ENCODE results near the gene PRPSAP1.
"Not testable (repeated sequence)": the region's sequence is repeated elsewhere in the genome, so short reads cannot be mapped to it uniquely, and the experiment has no call there.

PRPSAP1 gene

DNA sequence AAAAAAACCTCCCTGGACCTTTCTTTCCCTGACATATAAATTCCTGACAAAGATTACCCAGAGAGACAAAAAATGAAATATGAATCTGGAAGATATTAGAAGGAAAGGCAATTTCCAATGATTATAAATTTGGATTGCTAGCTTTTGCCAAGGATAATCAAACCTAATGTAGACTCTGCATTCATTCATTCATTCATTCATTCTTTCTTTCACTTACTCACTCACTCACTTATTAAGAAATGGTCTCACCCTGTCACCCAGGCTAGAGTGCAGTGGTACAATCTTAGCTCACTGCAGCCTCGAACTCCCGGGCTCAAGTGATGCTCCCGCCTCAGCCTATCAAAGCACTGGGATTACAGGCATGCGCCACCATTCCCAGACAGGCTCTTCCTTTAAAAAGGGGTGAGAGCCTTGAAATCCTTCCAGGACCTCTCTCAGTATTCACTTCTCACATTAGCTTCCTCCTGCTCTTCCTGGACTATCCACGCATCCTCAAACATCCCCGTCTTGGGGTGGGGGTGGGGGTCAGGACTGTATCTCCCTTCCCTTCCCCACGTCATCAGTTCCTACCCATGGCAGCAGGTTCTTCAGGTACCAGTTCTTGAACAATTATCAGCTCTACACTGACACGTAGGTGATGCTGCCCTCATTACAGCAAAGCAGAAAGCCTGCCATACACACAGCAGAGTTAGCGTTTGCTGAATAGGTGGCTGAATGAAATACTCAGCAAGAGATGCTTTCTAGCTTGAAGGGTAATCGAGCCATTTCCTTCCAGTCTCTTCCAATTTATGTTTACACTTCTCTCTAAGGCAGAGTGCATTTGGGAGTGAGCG is 19.8 kb downstream of the PRPSAP1 start:
- no peak for DNase-seq (ENCODE audit: low read depth, low spot score)
- no peak overlapping the region for H3K27ac ChIP-seq

DNA sequence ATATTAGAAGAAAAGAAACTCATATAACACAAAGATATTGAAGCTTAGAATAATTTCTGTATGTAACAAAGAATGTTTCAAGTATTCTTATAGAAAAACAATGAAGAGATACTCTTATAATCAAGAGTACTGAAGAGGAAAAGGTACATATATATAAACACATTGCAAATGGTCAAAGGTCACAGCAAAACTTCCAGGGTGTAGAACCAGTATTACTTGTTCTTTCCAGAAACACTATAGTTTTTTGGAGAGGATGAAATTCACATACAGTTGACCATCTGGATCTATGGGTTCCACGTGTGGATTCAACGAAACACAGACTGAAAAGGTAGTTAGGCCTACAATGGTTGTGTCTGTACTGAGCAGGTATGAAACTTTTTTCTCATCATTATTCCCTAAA is 22.6 kb downstream of the PRPSAP1 start:
- no peak for DNase-seq (ENCODE audit: low read depth, low spot score)
- H3K27ac ChIP-seq = no peak overlapping the region

DNA sequence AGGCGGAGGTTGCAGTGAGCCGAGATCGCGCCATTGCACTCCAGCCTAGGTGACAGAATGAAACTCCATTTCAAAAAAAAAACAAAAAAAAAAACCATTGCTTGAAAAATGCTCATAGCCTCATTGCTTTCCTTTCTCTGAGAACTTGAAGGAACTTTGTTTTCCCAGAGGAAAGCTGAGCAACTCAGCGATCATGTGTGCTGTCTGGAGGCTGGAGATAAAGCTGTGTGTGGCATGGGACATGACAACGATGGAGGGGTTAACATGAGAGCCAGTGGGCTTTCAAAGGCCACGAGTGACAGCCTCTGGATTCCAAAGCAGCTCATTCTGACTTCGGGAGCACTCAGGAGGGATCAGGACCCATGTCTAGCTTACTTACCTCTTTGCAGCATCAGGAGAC is 24.1 kb downstream of the PRPSAP1 start:
- no peak overlapping the region for H3K27ac ChIP-seq
- no peak for DNase-seq (ENCODE audit: low read depth, low spot score)

DNA sequence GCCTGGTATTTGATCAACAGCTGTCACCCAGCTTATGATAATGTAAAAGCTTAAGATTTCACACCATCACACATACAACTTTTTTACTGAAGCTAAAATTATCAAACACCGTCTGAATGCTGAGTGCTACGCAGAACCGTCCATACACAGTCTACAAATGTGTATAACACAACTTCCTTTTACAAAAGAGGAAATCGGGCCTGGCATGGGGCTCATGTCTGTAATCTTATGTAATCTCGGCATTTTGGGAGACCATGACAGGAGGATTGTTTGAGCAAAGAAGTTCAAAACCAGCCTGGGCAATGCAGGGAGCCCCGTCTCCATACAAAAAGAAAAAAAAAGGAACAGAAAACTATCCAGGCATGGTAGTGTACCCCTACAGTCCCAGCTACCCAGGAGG is 26.0 kb downstream of the PRPSAP1 start:
- H3K27ac ChIP-seq = no peak overlapping the region

DNA sequence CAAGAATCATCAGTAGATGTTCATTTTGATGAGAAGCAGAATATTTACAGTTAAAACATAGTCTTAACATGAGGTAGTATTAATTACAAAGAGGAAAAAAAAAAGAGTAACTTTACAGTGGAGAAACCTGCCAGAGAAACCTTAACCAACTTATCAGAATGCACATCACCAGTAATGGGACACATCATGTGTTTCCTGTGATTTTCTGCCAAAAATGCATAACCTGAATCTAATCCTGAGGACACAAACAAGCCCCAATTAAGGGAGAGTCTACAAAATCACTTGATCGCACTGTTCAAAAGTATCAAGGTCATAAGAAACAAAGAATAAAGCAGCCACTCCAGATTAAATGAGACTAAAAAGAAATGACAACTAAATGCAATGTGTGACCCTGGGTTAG is 27.4 kb downstream of the PRPSAP1 start:
- H3K27ac ChIP-seq = no peak overlapping the region
- DNase-seq (ENCODE audit: low read depth, low spot score) = no peak

More for the DNA sequence above, 26.0 kb downstream of the PRPSAP1 start:
- no peak for DNase-seq (ENCODE audit: low read depth, low spot score)

DNA sequence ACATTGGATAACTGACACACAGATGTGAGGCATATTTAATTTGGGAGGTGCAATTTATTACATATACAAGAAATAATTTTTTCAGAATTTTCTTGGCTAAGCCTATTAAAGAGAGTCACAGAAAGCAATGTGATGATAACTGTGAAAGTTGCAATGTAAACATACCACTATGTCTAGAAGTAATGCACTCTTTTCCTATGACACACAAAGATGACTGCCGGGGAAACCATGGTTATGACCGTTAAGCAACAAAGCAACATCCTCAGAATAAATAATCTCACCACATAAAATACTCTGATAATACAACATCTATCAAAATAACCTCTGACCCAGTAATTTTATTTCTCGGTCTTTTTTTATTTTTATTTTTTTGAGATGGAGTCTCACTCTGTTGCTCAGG is 35.1 kb downstream of the PRPSAP1 start:
- DNase-seq (ENCODE audit: low read depth, low spot score) = no peak
- no peak overlapping the region for H3K27ac ChIP-seq

DNA sequence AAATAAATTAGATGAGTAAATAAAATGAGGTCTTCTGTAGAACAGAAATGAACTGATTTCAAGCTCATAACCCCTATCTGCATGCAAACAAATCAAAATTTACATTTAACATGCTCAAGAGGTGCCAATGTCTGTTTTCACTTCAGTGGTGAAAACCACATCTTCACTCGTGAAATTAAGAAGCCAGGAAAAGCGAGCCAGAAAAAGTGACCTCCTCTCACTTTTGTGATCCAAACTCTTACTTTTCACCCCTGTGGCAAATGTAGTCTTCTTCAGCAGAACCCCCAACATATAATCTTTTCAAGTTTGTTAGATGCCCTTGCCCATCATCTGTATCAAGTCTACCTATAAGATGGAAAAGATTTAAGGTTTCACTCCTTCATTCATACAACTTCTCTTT is 36.2 kb downstream of the PRPSAP1 start:
- H3K27ac ChIP-seq = no peak overlapping the region

DNA sequence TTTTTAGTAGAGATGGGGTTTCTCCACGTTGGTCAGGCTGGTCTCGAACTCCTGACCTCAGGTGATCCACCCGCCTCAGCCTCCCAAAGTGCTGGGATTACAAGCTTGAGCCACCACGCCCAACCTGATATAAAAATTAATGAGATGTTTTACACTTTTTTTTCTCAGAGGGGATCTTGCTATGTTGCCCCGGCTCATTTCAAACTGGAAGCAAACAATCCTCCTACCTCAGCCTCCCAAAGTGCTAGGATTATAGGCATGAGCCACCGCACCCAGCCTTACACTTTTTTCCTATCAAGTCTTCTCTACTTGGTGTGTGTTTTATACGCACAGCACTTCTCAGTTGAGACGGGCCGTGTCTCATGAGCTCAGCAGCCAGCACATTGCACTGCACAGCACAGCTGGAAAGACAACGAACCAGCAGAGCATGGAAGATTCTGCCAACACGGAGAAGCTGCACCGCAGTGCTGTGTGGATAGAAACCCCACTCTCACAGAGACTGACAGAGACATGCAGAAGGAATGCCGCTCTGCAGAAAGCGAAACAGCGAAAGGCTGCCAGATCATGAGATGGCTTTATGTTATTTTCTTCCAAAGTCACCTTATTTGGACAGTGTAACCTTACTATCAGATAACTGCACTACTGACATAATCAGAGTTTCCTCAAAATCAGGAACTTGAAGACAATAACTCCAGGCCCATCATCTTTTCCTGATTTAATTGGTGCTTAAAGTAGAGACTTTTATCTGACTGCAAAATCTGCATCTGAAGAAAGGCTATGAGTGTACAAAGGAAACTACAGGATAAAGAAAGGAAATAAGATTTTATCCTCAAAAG is 39.1 kb downstream of the PRPSAP1 start:
- H3K27ac ChIP-seq = no peak overlapping the region
- no peak for DNase-seq (ENCODE audit: low read depth, low spot score)

More for the DNA sequence above, 36.2 kb downstream of the PRPSAP1 start:
- DNase-seq (ENCODE audit: low read depth, low spot score) = no peak

DNA sequence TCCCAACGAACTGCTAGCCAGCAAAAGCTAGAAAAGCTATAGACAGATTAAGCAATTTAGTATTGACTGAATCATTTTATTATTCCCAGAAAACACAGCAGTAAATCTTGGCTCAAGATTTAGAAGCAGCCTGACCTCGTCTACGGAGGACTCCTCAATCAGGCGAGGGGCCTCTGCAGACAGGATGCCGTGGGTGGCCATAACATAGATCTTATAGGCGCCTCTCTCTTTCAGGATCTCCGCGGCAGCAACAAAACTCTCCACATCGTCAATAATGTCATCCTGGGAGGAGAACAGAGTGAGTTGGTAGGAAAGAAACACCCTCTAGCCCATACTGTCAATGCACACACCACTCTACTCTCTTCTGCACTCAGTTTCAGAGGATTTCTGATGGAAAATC is 41.0 kb downstream of the PRPSAP1 start:
- DNase-seq (ENCODE audit: low read depth, low spot score) = no peak
- no peak overlapping the region for H3K27ac ChIP-seq

DNA sequence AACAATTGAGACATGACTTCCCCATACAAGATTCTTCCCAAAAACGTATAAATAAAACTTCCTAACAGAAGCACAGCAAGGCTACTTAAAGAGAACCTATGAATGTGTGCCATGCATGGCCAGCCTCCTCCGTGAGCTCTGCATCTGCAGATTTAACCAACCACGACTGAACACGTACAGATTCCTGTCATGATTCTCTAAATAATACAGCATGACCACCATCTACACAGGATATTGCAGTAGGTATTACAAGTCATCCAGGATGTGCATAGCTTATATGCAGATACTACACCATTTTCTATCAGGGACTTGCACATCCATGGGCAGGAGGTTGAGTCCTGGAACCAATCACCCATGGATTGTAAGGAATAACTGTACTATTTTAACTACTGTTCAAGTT is 44.3 kb downstream of the PRPSAP1 start:
- DNase-seq (ENCODE audit: low read depth, low spot score) = no peak
- H3K27ac ChIP-seq = no peak overlapping the region

DNA sequence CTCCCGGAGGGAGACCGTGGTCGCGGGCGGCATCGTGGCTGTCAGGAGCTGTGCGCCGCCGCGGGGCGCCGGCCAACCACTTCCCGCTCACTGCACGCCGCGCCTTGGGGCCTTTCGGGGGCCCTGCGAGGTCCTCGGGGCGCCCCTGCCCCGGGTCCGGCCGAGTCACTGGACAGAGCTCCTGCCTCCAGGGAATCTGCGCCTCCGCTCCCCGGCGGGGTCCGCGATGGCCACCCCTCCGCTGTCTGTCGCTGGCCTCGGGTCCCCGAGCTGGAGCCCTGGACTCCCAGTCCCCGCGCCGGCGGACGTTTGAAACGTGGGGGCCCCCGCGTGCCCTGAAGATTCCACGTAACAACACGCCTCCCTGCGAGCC is 45.8 kb downstream of the PRPSAP1 start, which contains the start of gene QRICH2:
QRICH2 (minus strand) TSS at position 311 of the 373 bp plus-strand sequence; CDS start at position 33, 278 bp downstream.
- no peak for DNase-seq (ENCODE audit: low read depth, low spot score)
- H3K27ac ChIP-seq = no peak within 1 kb of the TSS

DNA sequence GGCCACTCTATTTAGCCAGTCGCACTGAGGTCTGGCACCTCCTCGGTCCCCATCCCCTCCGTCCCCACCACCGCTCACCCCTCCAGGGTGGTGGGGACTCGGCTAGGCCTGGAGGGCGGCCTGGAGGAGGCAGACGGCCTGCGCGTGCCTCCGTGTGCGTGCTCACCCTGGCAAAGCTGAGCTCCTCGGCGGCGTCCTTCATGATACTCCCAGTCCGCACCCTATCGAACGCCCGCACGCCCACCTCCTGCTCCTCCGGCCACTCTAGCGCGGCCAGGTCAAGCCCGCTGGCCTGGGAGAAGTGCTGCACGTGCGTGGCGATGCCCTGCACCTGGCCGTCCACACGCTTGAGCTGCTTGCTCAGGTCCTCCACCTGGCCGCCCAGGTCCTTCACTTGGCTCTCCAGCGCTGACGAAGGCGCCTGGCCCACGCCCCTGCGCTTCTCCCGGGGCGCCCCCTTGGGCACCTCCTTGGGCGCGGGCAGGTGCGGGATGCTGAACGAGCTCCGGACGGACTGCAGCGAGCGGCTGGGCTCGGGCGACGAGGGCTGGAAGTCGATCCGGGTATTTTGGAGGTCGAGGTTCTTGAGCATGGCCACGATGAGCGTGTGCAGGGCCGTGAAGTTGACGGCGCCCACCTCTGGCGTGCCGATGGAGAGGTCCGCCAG is 46.3 kb downstream of the PRPSAP1 start:
- no peak for DNase-seq (ENCODE audit: low read depth, low spot score)
- no peak overlapping the region for H3K27ac ChIP-seq

DNA sequence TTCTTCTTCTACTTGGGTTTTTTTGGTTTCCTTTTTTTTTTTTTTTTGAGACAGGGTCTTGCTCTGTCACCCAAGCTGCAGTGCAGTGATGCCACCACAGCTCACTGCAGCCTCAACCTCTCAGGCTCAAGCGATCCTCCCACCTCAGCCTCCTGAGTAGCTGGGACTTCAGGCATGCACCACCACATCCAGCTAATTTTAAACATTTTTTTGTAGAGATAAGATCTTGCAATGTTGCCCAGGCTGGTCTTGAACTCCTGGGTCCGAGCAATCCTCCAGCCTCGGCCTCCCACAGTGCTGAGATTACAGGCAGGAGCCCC is 48.6 kb downstream of the PRPSAP1 start:
- DNase-seq (ENCODE audit: low read depth, low spot score); H3K27ac ChIP-seq: not testable (repeated sequence)

DNA sequence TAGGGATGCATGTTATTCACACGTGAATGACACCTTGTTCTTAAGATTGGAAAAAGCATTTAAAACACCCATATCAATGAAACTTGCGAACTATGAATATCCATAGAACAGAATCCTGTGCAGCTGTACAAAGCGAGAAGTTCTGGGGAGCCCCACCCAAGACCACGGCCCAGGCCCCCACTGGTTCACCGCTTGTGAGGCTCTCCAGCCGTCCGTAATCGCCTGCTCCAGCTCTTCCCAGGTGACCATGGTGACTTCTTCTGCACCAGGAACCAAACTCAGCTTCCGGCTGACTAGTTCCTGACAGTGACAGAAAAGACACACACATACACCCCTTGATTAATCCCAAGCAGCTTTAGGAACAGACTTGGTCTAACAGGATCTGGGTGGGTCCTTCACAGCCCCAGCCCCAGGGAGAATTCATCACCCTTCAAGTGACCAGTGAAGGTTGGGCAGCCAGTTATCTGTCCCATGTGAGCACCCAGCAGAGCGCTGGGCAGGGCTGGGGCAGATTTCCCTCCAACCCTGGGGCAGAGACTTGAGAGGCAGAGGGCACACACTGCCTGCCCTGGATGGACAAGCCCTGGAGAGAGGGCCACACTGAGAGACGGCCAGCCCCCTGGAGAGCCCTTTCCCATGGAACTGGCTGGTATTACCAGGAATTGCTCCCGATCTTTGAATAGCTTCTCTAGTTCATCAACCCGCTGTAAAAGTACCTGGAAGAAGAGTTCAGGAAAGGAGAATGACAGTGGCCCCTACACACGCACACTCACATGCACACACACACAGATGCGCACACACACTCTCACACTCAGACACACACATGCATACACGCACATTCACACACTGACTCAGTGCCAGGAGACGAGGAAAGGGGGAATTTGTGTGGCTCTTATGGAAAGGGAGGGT is 49.2 kb downstream of the PRPSAP1 start:
- no peak for DNase-seq (ENCODE audit: low read depth, low spot score)

DNA sequence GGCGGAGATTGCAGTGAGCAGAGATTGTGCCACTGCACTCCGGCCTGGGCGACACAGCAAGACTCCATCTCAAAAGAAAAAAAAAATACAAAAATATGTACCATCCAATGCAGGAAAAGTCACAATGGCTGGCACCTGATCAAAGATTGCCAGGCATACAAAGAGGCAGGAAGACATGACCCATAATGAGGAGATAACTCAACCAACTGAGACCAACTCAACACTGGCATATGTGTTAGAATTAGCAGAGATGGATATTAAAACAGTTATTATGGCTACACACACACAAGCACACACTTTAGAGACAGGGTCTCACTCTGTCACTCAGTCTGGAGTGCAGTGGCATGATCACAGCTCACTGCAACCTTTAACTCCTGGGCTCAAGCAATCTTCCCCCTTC is 56.3 kb downstream of the PRPSAP1 start:
- H3K27ac ChIP-seq = no peak overlapping the region
- DNase-seq (ENCODE audit: low read depth, low spot score) = no peak

More for the DNA sequence above, 49.2 kb downstream of the PRPSAP1 start:
- no peak overlapping the region for H3K27ac ChIP-seq

DNA sequence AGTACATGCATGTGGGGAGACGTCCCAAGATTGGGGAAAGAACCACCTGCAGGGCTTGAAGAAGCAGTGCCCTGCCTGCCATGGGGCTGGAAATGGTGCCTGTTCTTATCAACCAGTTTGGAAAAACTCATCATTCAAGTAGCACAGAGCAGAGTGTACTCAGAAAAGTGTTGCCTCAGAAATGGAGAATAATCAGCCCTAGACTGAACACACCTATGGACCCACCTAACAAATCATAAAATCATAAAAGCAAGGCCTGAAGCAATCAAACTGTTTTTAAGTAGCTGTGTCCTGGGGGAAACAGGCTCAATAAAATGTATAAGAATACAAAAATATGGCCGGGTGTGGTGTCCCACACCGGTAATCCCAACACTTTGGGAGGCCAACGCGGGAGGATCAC is 56.8 kb downstream of the PRPSAP1 start:
- no peak overlapping the region for H3K27ac ChIP-seq
- DNase-seq (ENCODE audit: low read depth, low spot score) = no peak

DNA sequence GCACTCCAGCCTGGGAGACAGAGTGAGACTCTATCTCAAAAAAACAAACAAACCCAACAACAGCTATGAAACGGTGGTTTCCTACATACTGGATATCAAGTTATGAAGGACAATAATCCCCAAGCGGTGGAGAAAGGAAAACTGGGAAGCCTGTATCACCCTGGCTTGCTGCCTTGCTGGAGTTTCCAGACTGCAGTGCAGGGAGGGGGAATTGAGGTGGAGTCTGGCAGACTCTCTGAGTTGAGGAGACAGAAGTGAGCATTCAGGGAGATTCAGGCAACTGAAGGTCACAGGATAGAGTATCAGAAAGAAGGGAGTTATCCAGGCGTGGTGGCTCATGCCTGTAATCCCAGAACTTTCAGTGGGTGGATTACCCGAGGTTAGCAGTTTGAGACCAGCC is 57.5 kb downstream of the PRPSAP1 start:
- H3K27ac ChIP-seq = no peak overlapping the region
- DNase-seq (ENCODE audit: low read depth, low spot score) = no peak

DNA sequence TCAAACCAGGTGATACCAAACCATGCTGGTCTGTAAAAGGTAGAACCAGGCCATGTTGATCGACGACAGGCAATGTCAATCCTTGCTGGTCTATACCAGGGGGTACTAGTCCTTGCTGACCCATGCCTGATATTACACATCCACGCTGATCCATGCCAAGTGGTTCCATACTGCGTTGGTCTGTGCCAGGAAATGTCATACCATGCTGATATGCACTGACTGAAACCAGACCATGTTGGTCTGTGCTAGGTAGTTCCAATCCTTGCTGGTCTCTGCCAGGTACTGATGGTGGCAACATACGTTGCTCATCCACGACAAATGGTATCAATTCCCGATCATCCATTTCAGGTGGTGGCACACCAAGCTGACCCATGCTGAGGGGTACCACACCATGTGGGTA is 60.6 kb downstream of the PRPSAP1 start:
- no peak overlapping the region for H3K27ac ChIP-seq
- DNase-seq (ENCODE audit: low read depth, low spot score) = no peak

DNA sequence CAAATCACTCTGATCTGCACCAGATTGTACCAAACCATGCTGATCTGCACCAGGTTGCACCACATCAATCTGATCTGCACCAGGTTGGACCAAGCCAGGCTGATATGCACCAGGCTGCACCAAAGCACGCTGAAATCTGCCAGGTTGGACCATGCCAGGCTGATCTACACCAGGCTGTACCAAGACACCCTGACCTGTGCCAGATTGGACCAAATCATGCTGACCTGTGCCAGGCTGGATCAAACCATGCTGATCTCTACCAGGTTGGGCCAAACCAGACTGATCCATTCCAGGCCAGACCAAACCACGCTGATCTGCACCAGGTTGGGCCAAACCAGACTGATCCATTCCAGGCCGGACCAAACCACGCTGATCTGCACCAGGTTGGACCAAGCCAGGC is 61.1 kb downstream of the PRPSAP1 start:
- no peak for DNase-seq (ENCODE audit: low read depth, low spot score)
- no peak overlapping the region for H3K27ac ChIP-seq

Measured in epithelial cell of prostate (primary cell).